ENCODE results near the gene KLHL3. TPM values are rescaled to one million over a fixed set of nuclear protein-coding genes. Genes with fewer than 3 reads are reported as not detected.

Gene KLHL3
- polyA plus RNA-seq, 1 of the 3 experiments (the other 2 are of a cell fraction), result 3.8 TPM

DNA sequence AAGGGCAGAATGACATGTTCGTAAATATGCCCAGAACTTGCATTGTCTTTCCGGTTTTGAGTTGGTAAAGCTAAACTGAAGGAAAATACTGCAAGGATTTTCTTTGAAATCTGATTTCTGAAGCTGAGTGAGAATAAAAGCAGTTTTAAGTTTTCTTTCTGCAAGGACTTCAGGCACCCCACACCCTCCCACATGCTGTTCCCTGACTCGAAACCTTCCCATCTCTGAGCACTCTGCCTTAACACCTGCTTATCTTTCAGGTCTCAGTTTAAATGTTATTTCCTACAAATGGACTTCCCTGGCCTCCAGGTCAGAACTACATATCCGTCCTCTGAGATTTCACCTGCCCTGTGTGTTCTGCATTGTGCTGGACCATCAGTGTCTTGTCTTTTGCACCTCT, 93.8 kb downstream of the KLHL3 start:
- Histone ChIP-seq H3K27me3 (ENCODE audit: insufficient read depth) (no peaks in the 10 kb centered on the region), H3K9me3 (0 out of 2 replicates have a peak, but pooled peaks cover 10% of the 10 kb centered on the region), H3K4me1 (ENCODE audit: control insufficient read depth in 1 of 2, insufficient read depth in 2 of 2, low read depth in 1 of 2, low read length in 1 of 2) (no peaks in the 10 kb centered on the region), H3K36me3 (replicated peaks in 1 of 2; ENCODE audit: control insufficient read depth in 1 of 2, insufficient read depth in 2 of 2, low read length in 1 of 2) (no peaks in the 10 kb centered on the region), H3K4me2 (no peak overlapping the region), H3K27ac (ENCODE audit: low read depth in 2 of 2, low read length in 1 of 2) (no peak overlapping the region), H3F3A (replicated peaks; ENCODE audit: insufficient read depth) (no peaks in the 10 kb centered on the region), H2AFZ (ENCODE audit: low read depth) (no peak overlapping the region), H3K4me3 (ENCODE audit: low read depth in 2 of 2, low read length in 1 of 2) (no peak overlapping the region), H4K20me1 (ENCODE audit: insufficient read depth) (no peaks in the 10 kb centered on the region), H3K9me2 (no peaks in the 10 kb centered on the region), H3K9ac (no peak overlapping the region), H3K79me2 (ENCODE audit: insufficient read depth) (no peaks in the 10 kb centered on the region)
- 81% methylated on average over 4 of the region's 4 CpGs for WGBS (ENCODE audit: low lambda C conversion rate)
- DNase-seq, result no peak
- CTCF ChIA-PET, result interaction anchor here (0.7 to 6.5 kb wide), 4 partner anchors 10 to 94 kb away, joined by 3 to 59 read pairs (median 12); partner anchors contain the start of gene KLHL3
- POLR2A ChIA-PET, result no interaction called here
- no peak for TF ChIP-seq TCF12 (IDR thresholded peaks at IDR 0.05)
- TF ChIP-seq RAD21 (IDR thresholded peaks at IDR 0.05; ENCODE audit: low read length), result no peak
- no peak for TF ChIP-seq SIN3A (IDR thresholded peaks at IDR 0.05; ENCODE audit: borderline replicate concordance, low read depth, low read length)
- no peak for TF ChIP-seq POLR2AphosphoS5 (IDR thresholded peaks at IDR 0.05; ENCODE audit: low read depth, low read length)
- TF ChIP-seq, protein P1, sequence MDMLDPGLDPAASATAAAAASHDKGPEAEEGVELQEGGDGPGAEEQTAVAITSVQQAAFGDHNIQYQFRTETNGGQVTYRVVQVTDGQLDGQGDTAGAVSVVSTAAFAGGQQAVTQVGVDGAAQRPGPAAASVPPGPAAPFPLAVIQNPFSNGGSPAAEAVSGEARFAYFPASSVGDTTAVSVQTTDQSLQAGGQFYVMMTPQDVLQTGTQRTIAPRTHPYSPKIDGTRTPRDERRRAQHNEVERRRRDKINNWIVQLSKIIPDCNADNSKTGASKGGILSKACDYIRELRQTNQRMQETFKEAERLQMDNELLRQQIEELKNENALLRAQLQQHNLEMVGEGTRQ (IDR thresholded peaks at IDR 0.05; ENCODE audit: borderline replicate concordance, low read depth, low read length), result no peak
- no peak for TF ChIP-seq JUND (IDR thresholded peaks at IDR 0.05)
- TF ChIP-seq GABPA (IDR thresholded peaks at IDR 0.05; ENCODE audit: low read depth), result no peak
- TF ChIP-seq, protein P2, sequence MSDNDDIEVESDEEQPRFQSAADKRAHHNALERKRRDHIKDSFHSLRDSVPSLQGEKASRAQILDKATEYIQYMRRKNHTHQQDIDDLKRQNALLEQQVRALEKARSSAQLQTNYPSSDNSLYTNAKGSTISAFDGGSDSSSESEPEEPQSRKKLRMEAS (IDR thresholded peaks at IDR 0.05; ENCODE audit: low read depth), result no peak
- no peak for TF ChIP-seq TAF1 (IDR thresholded peaks at IDR 0.05; ENCODE audit: borderline replicate concordance, low read depth, low read length)
- TF ChIP-seq, protein P3, sequence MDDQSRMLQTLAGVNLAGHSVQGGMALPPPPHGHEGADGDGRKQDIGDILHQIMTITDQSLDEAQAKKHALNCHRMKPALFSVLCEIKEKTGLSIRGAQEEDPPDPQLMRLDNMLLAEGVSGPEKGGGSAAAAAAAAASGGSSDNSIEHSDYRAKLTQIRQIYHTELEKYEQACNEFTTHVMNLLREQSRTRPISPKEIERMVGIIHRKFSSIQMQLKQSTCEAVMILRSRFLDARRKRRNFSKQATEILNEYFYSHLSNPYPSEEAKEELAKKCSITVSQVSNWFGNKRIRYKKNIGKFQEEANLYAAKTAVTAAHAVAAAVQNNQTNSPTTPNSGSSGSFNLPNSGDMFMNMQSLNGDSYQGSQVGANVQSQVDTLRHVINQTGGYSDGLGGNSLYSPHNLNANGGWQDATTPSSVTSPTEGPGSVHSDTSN (IDR thresholded peaks at IDR 0.05), result no peak
- no peak for TF ChIP-seq CHD2 (IDR thresholded peaks at IDR 0.05; ENCODE audit: low read length, partially characterized antibody)

DNA sequence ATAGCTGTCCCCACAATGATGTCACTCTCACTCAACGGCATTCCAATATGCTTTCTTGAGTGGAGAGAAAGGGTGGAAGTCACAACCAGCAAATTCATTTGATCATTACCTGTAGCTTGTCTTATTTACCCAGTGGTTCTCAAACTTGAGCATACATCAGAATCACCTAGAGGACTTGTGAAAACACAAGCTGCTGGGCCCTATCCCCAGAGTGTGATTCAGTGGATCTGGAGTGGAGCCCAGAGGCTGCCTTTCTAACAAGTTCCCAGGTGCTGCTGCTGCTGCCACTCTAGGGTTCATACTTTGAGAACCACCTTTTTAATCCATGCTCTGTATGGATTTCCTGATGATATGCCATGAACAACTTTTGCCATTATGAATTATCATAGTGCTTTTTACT, 94.7 kb downstream of the KLHL3 start:
- POLR2A ChIA-PET, result no interaction called here
- Histone ChIP-seq H3K9me3 (0 out of 2 replicates have a peak, but pooled peaks cover 10% of the 10 kb centered on the region), H4K20me1 (ENCODE audit: insufficient read depth) (no peaks in the 10 kb centered on the region), H3K27me3 (ENCODE audit: insufficient read depth) (no peaks in the 10 kb centered on the region), H2AFZ (ENCODE audit: low read depth) (no peak overlapping the region), H3K36me3 (replicated peaks in 1 of 2; ENCODE audit: control insufficient read depth in 1 of 2, insufficient read depth in 2 of 2, low read length in 1 of 2) (no peaks in the 10 kb centered on the region), H3K79me2 (ENCODE audit: insufficient read depth) (no peaks in the 10 kb centered on the region), H3F3A (replicated peaks; ENCODE audit: insufficient read depth) (no peaks in the 10 kb centered on the region), H3K9ac (no peak overlapping the region), H3K4me1 (ENCODE audit: control insufficient read depth in 1 of 2, insufficient read depth in 2 of 2, low read depth in 1 of 2, low read length in 1 of 2) (no peaks in the 10 kb centered on the region), H3K27ac (ENCODE audit: low read depth in 2 of 2, low read length in 1 of 2) (no peak overlapping the region), H3K4me3 (ENCODE audit: low read depth in 2 of 2, low read length in 1 of 2) (no peak overlapping the region), H3K9me2 (no peaks in the 10 kb centered on the region), H3K4me2 (no peak overlapping the region)
- 78% methylated on average over 1 of the region's 1 CpG for WGBS (ENCODE audit: low lambda C conversion rate)
- DNase-seq, result no peak
- TF ChIP-seq, protein P4, sequence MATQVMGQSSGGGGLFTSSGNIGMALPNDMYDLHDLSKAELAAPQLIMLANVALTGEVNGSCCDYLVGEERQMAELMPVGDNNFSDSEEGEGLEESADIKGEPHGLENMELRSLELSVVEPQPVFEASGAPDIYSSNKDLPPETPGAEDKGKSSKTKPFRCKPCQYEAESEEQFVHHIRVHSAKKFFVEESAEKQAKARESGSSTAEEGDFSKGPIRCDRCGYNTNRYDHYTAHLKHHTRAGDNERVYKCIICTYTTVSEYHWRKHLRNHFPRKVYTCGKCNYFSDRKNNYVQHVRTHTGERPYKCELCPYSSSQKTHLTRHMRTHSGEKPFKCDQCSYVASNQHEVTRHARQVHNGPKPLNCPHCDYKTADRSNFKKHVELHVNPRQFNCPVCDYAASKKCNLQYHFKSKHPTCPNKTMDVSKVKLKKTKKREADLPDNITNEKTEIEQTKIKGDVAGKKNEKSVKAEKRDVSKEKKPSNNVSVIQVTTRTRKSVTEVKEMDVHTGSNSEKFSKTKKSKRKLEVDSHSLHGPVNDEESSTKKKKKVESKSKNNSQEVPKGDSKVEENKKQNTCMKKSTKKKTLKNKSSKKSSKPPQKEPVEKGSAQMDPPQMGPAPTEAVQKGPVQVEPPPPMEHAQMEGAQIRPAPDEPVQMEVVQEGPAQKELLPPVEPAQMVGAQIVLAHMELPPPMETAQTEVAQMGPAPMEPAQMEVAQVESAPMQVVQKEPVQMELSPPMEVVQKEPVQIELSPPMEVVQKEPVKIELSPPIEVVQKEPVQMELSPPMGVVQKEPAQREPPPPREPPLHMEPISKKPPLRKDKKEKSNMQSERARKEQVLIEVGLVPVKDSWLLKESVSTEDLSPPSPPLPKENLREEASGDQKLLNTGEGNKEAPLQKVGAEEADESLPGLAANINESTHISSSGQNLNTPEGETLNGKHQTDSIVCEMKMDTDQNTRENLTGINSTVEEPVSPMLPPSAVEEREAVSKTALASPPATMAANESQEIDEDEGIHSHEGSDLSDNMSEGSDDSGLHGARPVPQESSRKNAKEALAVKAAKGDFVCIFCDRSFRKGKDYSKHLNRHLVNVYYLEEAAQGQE (IDR thresholded peaks at IDR 0.05; ENCODE audit: low read depth, low read length), result no peak
- TF ChIP-seq FOXJ3 (CRISPR knock-in tag; IDR thresholded peaks at IDR 0.05) (no peak), MXI1 (IDR thresholded peaks at IDR 0.05; ENCODE audit: low read depth, low read length) (no peak), SMC3 (IDR thresholded peaks at IDR 0.05; ENCODE audit: low read depth, low read length) (no peak), RXRA (IDR thresholded peaks at IDR 0.05; ENCODE audit: borderline replicate concordance, low read depth) (no peak), NFIC (IDR thresholded peaks at IDR 0.05; ENCODE audit: borderline replicate concordance) (no peak), MEF2A (IDR thresholded peaks at IDR 0.05; ENCODE audit: borderline replicate concordance, low read depth) (no peak)
- TF ChIP-seq, protein P2 (IDR thresholded peaks at IDR 0.05; ENCODE audit: low read depth), result no peak
- CTCF ChIA-PET, result interaction anchor here (3.1 to 6.5 kb wide), 2 partner anchors 11 to 19 kb away, joined by 18 to 59 read pairs; no protein-coding TSS in a partner anchor
